ENCODE results near the gene TOP3B. TPM values are rescaled to one million over a fixed set of nuclear protein-coding genes. Genes with fewer than 3 reads are reported as not detected.

TOP3B gene
- total RNA-seq, 4 donors from 2014 or later = 16.6 to 27.3 (median 22.8) TPM

- TF ChIP-seq CTCF (IDR thresholded peaks at IDR 0.05; ENCODE audit: low read depth) = no peak
These were observed 74.7 kb downstream of the TOP3B start for GRCh38 chr22:21907638-21908522.

Other genes starting within 250 kb of the TOP3B start
- 10 to 100 TPM in 1 of 4 donors, 1 to 10 TPM in 3; 3.1 to 16.5 (median 8.6) TPM for gene YPEL1, start 247.0 kb downstream of the TOP3B start, total RNA-seq
- 10 to 100 TPM; 29.4 to 47.3 (median 33.1) TPM for gene MAPK1, start 115.1 kb downstream of the TOP3B start, total RNA-seq
- 10 to 100 TPM; 15.0 to 32.2 (median 20.2) TPM for gene PPM1F, start 29.9 kb downstream of the TOP3B start, total RNA-seq